Sciatic nerve (tissue), 2 donors: ENCODE results near the gene DSTN. TPM values are rescaled to one million over a fixed set of nuclear protein-coding genes. Genes with fewer than 3 reads are reported as not detected.

ENCODE experiments used
- ATAC-seq: fragments of 200-7000 bp; cut with Tn5 transposase; one replicate; pipeline ENCODE4 v1.9.1; 2020; ENCODE audit warnings: mild to moderate bottlenecking, moderate library complexity
- DNase-seq: peaks from one replicate; pipeline ENCODE4 v3.0.0-alpha.2; 2020; ENCODE audit warnings: low spot score
- intact Hi-C: fragments of 100-400 bp; cut with DNase I; formaldehyde crosslinking; loops from one replicate; pipeline ENCODE4 v1.14.2; 2022
- total RNA-seq: library from RNA; stranded (reverse); fragmentation: NEBNext Ultra II Directional; extraction: Animal tissue kit (Norgen Biotek cat#: 25700); gene quantifications from one replicate; pipeline ENCODE4 v1.2.1, GENCODE V29; 2021
- donor health status: DM: no; HTN: no; CAD: no.
- donor health status: DM: no; HTN: no; CAD: no.

Gene DSTN
- total RNA-seq, 1 donor from 2014 or later = 268 TPM

DNA sequence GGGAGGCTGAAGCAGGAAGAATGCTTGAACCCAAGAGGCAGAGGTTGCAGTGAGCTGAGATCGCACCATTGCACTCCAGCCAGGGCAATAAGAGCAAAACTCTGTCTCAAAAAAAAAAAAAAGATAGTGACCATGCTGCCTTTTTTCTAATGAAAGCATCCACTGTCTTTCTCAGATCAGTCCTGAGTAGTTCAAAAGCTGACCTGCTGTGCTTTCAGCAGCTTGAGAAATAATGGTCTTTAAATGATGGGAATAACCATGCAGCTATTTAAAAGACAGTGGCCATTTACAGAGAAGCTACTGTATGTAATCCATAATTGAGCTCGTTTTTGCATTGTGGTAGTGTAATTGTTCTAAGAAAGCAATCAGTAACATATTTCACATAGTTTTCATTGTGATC lies 36.1 kb downstream of the DSTN start:
- ATAC-seq (no peak), DNase-seq (no peak)
- intact Hi-C loops = no loop called here

DNA sequence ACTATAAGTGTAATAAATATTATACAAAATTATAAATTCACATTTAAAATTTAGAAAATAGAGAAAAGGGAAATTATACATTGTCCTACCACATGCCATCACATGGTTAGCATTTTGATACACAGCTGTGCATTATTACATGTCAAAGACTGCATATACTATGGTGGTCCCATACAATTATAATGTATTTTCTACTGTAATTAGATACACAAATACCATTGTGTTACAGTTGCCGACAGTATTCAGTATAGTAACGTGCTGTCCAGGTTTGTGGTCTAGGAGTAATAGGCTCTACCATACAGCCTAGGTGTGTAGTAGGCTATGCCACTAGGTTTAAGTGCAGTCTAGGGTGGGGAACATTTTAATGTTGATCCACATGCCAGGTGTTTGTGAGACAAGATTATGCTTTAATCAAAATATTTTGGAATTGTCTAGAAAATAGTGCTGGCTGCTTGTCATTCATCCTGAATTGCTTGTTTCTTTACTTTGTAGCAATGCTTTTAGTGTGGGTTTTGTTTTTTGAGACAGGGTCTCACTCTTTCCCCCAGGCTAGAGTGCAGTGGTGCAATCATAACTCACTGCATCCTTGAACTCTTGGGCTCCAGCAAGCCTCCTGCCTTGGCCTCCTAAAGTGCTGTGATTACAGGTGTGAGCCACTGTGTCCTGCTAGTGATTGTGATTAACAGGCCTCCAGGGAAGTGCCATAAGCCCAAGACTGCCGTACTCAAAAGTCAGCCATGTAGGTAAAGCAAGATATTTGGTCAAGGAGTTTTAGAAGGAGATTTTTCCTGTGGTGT lies 39.0 kb downstream of the DSTN start:
- ATAC-seq = no peak
- no peak for DNase-seq
- intact Hi-C loops = no loop called here

DNA sequence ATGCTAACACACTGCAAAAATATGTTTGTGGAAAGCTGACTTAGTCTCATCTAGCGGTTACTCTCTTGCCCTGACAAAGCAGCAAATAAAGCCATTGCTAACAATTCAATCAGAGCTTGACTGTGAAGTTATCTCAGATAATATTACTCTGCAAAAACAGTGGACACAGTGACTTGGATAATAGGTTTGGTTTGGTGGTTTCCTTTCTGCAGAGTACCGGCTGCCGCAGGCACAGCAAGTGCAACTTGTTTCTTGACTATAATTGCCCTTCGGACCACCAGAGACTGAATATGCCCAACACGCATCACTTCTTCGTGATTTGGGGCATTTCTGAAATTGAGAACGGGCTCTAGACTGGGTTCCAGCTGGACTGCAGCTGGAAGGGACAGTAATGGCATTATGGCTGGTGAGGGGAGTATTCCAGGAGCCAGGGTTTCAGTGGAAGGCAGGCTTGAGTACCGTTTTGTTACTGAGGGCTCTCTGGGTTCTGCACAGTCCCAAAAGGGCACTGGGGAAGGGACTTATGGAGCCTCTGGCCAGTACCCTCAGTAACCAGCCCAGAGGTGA lies 40.0 kb downstream of the DSTN start:
- intact Hi-C loops = loop anchor here (10.0 kb wide), 1 partner anchor 75 kb away; the partner anchor contains the start of gene BFSP1
- DNase-seq (no peak), ATAC-seq (no peak)

DNA sequence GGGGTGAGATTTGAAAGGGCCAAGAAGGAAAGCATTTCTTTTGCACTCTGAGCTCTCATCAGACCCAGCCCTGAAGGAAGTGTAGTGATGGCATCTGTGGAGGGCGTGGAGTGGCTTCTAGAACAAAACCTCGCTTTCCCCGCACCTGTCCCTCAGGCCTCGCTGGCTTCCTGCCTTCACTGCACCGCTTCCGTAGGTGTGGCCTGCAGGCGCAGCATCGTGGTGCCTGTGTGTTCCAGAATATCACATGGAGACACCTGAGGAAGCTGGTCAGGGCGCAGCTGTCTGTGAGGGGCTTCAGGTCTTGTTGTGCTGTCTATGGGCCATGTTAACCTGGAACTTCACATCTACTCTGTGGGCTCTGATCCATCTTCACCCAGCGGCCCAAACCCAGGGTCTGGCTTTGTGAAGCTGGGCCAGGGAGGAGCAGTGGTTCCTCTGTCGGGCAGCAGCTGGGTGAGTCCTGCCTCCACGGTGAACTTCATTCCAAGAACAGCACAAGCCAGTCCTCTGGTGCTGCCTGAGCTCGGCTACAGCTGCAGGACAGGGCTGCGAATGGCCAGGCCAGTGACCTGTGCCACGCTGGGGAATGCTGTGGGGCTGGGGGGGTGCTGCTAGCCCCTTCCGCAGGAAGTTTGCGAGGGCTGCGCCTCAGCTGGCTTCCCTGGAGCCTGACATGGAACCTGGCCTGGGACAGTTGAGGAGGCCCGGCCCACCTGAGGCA lies 40.9 kb downstream of the DSTN start:
- DNase-seq (no peak), ATAC-seq (peak; percentile 12)
- intact Hi-C loops = loop anchor here (10.0 kb wide), 1 partner anchor 76 kb away; the partner anchor contains the start of gene BFSP1

DNA sequence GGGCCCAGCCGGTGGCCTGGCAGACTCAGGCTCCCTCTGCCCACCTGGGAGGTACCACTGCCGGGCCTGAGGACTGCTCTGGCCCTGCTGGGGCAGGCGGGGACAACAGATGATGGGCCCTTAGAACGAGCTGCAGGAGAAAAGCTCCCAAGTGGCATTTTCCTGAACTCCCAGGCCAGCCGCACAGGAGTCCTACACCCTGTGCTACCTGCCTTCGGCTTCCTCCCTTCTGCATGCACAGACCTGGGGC lies 41.3 kb downstream of the DSTN start:
- intact Hi-C loops = loop anchor here (10.0 kb wide), 1 partner anchor 76 kb away; the partner anchor contains the start of gene BFSP1
- peak; percentile 2 for ATAC-seq
- no peak for DNase-seq

DNA sequence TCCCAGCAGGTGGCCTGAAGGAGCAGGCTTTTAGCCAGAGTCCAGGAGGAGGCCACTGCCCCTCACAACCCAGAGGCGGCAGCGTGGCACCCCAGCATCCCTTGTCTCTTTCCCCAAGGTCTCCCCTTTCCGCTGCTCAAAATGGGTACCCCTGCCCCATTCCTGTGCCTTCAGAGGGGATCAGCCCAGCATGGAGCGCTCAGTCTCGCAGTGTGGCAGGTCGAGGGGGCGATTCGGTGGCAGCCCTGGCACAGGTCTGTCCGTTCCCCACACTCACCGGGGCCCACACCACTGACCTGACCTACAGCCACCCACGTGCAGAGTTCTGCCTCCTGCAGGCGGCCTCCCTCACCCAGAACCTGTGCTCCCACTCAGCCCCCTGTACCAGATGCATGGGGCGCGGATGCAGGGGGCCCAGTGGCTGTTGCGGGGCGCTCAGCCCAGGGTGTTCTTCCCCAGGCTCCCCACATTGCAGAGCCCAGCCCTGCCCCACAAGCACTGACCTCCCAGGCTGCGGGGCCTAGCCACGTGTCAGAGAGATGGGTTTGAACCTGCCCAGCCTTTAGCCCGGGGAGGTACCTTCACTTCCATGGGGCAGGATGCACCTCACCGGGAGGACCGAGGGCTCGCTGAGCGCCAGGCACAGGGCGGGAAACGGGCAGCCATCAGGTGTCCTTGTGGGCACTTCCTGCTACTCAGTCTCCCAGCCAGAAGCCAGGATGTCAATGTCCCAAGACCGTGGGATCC lies 41.8 kb downstream of the DSTN start:
- intact Hi-C loops = loop anchor here (10.0 kb wide), 1 partner anchor 77 kb away; the partner anchor contains the start of gene BFSP1
- DNase-seq (no peak), ATAC-seq (no peak)

DNA sequence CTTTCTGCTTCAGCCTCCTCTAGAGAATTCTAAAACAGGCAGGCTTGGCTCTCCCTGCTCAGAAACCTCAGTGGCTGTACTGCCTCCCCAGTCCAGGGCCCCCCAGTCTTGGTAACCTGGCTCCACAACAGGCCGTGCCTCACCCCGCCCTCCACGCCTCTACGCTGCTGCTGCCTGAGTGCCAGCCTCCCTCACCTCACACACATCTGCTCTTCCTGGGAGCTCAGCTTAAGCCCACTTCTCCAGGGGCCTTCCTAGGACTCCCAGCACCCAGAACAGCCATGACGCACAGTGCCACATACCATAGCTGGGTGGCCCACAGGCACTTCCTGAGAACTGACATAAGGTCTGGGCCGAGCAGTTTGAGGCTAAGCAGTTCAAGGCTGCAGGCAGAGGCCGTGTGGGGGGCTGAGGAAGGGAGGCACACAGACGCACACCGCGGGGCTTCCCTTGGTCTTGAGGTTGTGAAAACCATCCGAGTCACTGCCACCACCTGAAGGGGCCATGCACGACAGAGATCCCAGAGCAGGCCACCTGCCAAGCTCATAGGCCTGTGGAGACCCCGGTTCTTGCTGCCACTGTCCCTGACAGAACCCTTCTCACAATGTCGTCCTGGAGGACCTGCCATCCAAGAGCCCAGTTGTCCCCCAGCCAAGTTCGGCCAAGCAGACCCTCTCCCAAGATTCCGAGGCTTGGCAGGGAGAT lies 42.6 kb downstream of the DSTN start:
- no peak for DNase-seq
- peak; percentile 9 for ATAC-seq
- intact Hi-C loops = loop anchor here (10.0 kb wide), 1 partner anchor 78 kb away; the partner anchor contains the start of gene BFSP1

DNA sequence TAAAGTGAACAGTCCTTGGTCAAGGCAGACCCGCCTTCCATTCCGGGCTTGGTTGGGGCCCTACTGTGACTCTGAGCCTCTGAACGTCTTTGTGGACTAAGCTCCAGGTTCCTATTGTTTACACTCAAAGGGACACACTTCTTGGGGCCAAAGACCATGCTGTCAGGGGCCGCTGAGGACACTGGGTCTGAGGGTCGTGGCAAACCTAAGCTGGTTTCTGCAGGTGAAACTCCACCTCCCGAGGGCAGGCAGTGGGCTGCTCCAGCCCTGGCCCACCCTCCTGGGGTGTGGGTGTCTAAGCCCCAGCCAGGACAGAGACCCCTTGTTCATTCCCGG lies 43.1 kb downstream of the DSTN start:
- ATAC-seq = no peak
- intact Hi-C loops = loop anchor here (10.0 kb wide), 1 partner anchor 78 kb away; the partner anchor contains the start of gene BFSP1
- peak; percentile 56 for DNase-seq

DNA sequence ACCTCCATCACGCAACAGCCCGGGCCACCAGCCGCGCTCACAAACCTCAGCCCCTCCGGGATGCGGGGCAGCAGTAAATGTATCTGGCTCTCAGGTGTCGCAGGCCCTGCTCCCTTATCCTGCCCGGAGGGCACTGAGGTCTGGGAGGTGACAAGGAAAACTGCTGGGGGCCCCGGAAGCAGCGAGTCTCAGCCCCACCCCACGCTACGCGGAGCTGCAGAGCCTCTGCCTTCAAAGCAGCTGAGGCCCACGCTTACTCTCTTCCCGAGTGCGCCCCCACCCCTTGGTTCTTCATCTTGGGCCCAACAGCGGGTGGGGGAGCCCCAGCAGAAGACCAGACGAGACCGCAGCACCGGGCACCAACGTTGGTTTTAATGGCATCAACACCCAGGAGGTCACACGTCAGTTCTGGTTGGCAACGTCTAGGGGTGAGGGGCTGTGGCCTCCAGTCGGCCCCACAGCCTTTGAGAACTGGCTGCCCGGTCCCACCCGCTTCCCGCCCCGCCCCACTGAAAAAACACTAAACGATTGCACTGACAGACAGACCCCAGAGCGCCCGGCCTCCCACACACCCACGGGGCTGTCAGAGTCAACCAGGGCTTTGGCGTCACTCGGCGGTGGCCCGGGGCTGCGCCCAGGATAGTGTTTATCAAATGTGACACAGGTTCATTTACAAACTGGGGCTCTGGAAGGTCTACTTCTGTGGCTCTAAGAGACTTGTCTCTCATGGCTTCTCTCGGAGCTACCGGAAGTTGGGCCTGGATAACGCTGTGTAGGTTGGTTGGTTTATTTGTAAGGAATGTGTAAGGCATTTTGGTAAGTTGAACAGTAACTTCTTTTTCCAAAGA lies 43.7 kb downstream of the DSTN start:
- ATAC-seq (no peak), DNase-seq (peak; percentile 66)
- intact Hi-C loops = loop anchor here (10.0 kb wide), 1 partner anchor 79 kb away; the partner anchor contains the start of gene BFSP1

DNA sequence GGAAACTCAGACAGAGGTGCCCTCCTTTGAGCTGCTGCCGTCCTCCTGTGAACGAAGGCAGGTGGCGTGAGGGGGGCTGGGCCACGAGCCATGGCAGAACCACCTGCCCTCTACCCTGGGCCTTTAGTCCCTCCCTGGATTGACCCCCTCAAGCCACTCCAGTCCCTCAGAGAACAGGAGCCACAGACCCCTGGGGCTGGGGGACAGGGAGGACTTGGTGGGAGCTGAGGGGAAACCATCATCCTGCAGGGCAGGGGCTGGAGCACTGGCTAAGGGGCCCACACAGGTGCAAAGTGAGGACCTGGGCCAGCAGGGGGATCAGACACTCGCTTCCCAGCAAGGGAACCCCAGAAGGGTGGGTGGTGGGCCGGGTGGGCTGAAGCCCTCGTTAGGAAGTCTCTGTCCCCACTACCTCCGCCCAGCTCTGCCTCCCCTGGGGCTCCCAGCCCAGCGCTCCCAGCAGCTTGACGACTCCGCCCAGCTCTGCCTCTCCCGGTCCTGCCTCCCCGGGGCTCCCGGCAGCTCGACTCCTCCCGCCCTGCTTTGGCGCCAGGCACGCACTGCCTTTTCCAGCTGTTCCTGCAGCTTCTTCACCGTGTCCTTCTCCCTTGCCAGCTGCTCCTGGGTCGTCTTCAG lies 44.4 kb downstream of the DSTN start:
- DNase-seq (peak; percentile 86), ATAC-seq (peak; percentile 62)
- intact Hi-C loops = loop anchor here (10.0 kb wide), 1 partner anchor 79 kb away; the partner anchor contains the start of gene BFSP1

DNA sequence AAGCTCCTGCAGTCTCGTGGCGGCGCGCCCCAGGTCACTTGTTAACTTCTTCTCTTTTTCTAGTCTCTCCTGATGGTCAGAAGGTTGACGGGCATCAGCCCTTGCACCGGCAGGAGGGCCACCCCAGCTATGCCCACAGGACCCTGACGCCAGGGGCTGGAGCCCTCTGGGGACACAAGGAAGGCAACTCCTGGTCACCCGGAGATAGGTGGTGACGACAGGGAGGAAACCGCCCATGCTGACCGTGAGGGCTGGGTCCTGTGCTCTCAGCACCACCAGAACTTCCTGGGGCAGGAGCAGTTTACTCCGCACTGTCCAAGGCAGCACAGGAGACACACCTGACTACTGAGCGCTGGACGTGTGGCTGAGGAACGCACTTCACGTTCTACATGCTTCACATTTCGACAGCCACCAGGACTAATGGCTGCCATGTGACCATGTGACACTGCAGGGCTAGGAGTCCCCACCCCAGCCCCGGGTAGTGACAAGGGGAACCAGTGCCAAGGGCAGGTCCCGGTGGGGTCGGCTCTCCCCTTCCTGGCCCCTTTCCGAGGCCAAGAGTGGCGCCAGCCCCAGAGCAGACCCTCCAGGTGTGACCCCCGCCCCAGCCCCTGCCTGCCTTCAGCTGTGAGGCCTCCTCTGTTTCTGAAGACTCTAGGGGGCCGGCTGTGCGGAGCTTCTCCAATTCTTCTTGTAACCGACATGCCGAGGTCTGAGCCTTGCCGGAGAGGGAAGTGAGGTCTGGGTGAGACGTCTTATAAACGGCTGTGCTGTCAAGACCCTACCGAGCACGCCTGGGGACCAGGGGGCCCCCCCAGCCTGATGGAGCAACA lies 45.2 kb downstream of the DSTN start:
- peak; percentile 4 for ATAC-seq
- DNase-seq = peak; percentile 66
- intact Hi-C loops = loop anchor here (10.0 kb wide), 1 partner anchor 80 kb away; the partner anchor contains the start of gene BFSP1

DNA sequence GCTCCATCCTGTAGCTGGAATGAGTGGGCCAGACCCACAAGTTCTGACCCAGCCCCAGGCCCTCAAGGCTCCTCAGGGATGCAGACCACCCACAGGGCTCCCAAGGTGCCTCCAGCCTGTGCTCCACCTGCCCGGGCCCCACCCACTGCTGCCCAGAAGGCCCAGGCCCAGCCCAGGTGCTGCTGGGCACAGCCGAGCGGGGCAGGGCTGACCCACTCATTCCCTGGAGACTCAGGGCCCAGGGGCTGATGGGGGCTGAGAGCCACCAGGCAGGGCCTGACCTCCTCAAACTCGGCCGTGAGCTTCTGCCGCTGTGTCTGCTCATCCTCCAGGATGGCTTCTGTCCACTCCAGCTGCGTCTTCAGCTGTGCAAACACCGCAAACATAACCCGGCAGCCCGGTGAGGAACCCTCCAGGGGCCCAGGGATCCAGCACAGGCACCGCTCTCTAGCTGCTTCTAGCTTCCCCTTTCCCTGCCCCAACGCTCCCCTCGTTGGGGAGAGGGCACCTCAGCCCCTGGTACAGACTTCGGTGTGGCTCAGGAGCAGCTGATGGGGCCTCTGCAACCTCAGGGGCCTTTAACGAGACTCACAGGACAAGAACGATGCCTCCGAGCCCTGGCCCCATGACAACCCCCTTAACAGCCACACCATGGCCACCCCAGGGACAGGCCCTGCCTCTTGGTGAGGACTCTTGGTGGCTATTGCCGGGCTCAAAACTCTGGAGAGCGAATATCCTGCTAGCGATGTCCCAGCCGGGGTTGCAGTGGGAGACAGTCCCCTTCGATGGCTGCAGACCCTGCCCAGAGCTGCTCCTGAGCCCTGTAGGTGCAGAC lies 46.0 kb downstream of the DSTN start:
- DNase-seq = peak; percentile 77
- intact Hi-C loops = loop anchor here (10.0 kb wide), 1 partner anchor 81 kb away; the partner anchor contains the start of gene BFSP1
- peak; percentile 36 for ATAC-seq

DNA sequence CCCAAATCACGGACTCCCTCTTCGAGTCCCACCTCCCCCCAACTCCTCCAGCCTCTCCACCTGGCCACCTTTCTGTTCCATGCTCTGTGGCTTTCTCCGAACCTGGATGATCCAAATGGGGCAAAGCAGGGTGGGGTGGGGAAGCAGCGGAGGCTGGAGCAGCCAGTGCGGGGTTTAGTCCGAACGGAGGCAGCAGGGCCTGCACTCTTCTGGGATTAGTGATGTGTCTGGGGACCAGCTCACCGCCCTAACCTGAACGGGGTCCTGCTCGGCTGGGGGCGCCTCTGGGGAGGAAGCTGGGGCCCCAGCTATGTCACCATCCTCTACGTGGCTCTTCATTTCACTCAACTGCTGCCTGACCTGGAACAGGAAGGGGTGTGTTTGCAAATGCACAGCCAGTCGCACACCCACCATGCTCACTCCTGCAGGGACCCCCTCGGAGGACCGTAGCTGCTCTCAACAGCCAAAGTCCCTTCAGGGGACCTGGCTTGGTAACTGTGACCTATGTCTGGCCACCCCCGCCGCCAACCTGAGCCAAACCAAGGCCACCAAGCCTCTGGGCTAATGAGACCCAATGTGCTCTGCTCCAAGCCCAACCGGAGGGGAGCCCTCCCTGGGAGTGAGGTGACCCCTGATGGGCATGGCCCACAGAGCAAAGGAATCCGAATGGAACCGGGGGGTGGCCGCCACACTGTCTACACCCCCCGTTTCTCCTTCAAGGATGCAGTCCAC lies 46.8 kb downstream of the DSTN start:
- DNase-seq = peak; percentile 60
- ATAC-seq = no peak
- intact Hi-C loops = loop anchor here (10.0 kb wide), 1 partner anchor 82 kb away; the partner anchor contains the start of gene BFSP1

DNA sequence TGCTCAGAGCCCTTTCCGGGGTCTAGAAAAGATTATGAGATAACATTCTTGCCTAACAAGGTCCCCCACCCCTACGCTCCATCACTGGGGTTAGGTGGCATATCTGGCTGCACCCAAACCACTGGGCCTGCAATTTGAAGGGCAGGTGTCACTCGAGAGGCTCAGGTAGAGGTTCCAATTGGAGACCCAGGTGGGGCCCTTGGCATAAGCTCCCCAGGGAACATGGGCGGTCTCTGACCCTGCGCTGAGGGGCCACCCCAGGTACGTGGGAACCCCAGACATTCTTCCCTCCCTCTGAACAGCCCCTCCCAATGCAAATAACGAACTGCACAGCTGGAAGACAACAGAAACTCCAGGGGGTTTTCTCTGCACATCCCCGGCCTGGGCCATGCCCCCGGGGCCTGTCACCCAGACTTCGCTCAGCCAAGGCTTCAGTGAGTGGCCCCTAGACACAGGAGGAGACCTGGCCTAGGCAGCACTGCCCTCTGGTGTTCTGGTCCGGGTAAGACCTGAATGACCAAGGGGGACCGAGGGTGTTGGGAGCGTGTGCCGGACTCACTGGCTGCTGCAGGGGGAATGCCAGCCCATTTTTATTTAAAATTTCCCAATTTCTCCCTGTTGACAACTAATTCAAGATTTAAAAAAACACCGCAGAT lies 47.5 kb downstream of the DSTN start:
- DNase-seq = peak; percentile 82
- ATAC-seq = peak; percentile 69
- intact Hi-C loops = loop anchor here (10.0 kb wide), 1 partner anchor 83 kb away; the partner anchor contains the start of gene BFSP1
